ENCODE results near the gene APLNR.

APLNR gene

DNA sequence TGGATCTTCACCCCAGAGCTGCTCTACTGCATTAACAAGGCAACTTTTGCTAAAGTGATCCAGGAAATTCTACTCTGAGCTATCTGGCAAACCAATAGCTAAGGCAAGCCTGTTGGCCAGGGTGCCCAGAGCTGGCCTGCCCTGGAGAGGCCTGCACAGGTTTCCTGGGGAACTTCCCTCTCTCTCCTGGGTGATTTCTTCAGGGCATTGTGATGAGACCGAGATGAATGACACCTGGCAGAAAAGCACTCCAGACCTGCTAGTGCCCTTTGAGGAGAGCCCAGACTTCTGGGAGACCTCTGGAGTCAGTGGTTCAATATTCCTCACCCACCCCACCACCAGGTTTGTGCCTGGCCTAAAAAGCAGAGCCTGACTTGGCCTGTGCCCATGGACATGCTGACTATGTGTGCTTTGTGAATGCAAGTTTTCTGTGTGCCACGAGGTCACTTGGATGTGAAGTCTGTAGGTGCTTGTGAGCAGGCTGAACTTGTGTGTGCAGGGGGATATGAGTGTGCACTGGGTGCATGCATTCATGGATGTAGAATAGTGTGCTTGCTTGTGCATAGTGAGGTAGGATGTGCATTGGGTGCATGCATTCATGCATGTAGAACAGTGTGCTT, 4.4 kb upstream of the APLNR start:
- TF ChIP-seq, protein P1, sequence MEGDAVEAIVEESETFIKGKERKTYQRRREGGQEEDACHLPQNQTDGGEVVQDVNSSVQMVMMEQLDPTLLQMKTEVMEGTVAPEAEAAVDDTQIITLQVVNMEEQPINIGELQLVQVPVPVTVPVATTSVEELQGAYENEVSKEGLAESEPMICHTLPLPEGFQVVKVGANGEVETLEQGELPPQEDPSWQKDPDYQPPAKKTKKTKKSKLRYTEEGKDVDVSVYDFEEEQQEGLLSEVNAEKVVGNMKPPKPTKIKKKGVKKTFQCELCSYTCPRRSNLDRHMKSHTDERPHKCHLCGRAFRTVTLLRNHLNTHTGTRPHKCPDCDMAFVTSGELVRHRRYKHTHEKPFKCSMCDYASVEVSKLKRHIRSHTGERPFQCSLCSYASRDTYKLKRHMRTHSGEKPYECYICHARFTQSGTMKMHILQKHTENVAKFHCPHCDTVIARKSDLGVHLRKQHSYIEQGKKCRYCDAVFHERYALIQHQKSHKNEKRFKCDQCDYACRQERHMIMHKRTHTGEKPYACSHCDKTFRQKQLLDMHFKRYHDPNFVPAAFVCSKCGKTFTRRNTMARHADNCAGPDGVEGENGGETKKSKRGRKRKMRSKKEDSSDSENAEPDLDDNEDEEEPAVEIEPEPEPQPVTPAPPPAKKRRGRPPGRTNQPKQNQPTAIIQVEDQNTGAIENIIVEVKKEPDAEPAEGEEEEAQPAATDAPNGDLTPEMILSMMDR (conservative IDR thresholded peaks at IDR 0.05; ENCODE audit: control insufficient read depth, insufficient read depth, low read depth, low read length) = no peak
- no peak overlapping the region for H3K4me3 ChIP-seq (ENCODE audit: control insufficient read depth, low read depth, low read length)
- no peak for DNase-seq (ENCODE audit: low read depth)

DNA sequence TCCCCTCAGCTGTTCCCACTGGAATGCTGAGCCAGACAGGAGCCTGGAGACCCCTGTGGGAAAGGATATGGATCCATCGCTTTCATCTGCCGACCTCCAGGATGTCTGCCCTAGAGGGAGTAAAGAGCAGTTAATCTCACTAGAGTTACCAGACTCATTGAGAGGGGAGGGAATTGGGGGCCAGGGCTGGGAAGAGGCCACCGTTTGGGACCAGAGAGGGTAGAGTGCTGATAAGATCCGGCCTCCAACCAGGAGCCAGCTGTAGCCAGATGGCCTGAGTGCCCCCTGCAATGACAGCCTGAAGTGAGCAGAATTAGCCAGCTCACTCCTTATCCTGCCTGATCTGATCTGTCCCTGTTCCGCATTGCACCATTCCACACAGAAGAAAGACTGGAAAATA, 3.7 kb upstream of the APLNR start:
- TF ChIP-seq, protein P1 (conservative IDR thresholded peaks at IDR 0.05; ENCODE audit: control insufficient read depth, insufficient read depth, low read depth, low read length) = no peak
- no peak for DNase-seq (ENCODE audit: low read depth)
- H3K4me3 ChIP-seq (ENCODE audit: control insufficient read depth, low read depth, low read length) = no peak overlapping the region

DNA sequence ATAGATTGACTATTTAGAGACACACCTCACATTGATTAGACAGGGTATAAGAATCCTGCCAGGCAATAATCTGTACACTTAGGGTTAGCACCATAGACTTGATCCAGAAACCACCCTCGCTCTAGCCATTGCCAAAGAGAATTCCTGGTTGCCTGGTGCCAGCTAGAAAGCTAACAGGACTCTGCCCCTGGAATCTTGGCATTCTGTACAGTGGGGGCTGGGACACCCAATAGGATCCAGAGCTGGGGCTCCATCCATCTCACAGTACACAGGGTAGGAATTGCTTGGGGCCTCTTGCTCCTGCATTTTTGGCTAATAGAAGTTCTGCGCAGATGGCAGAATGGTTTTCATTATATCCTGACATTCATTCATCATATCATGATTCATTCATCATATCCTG, 3.0 kb upstream of the APLNR start:
- TF ChIP-seq, protein P1 (conservative IDR thresholded peaks at IDR 0.05; ENCODE audit: control insufficient read depth, insufficient read depth, low read depth, low read length) = no peak
- H3K4me3 ChIP-seq (ENCODE audit: control insufficient read depth, low read depth, low read length) = no peak overlapping the region
- no peak for DNase-seq (ENCODE audit: low read depth)

DNA sequence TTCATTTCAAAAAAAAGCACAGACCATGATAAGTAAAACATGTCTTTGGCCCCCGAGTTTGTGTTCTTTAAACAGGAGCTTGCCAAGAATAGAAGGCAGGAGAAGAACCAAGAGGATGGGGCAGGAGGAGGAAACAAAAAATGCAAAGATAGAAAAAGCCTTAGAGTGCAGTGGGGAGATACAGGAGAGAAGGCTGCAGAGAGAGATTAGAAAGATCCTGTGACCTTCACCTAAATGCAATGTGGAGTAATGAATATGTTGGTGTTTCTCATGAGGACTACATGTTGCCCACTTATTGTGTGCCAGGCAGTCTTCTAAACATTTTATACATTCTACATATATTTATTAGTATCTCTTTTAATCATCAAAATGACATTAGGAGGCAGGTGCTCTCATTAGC, 2.3 kb upstream of the APLNR start:
- no peak overlapping the region for H3K4me3 ChIP-seq (ENCODE audit: control insufficient read depth, low read depth, low read length)
- no peak for DNase-seq (ENCODE audit: low read depth)

DNA sequence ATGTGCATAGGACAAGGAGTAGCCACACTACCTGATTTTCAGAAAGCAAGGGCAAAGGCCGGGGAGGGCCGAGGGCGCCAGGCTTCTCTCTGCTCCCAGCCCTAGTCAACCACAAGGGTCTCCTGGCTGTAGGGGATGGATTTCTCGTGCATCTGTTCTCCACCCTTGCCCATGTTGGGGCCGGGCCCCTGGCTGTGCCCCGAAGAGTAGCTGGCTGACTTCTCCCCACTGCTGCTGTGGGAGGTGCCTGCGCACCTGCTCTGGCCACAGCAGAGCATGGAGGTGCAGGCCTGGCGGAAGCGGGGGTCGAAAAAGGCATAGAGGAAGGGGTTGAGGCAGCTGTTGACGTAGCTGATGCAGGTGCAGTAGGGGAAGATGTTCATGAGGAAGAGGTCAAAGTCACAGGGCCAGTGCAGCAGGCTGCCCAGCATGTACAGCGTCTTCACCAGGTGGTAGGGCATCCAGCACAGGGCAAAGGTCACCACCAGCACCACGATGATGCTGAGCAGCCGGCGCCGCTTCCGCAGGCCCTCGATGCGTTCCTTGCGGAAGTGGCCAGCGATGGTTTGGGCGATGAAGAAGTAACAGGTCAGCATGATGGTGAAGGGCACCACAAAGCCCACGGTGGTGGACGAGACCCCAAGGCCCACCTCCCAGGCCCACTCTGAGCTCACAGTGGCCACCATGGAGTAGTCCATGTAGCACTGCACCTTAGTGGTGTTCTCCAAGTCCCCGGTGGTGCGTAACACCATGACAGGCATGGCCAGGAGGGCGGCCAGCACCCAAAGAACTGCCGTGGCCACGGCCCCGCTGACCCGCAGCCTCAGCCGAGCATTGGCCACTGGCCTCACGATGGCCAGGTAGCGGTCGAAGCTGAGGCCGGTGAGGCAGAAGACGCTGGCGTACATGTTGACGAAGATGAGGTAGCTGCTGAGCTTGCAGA, 1.0 kb downstream of the APLNR start:
- H3K4me3 ChIP-seq (ENCODE audit: control insufficient read depth, low read depth, low read length) = no peak overlapping the region
- no peak for DNase-seq (ENCODE audit: low read depth)
- TF ChIP-seq, protein P1 (conservative IDR thresholded peaks at IDR 0.05; ENCODE audit: control insufficient read depth, insufficient read depth, low read depth, low read length) = no peak

More for the DNA sequence above, 2.3 kb upstream of the APLNR start:
- TF ChIP-seq, protein P1 (conservative IDR thresholded peaks at IDR 0.05; ENCODE audit: control insufficient read depth, insufficient read depth, low read depth, low read length) = no peak

DNA sequence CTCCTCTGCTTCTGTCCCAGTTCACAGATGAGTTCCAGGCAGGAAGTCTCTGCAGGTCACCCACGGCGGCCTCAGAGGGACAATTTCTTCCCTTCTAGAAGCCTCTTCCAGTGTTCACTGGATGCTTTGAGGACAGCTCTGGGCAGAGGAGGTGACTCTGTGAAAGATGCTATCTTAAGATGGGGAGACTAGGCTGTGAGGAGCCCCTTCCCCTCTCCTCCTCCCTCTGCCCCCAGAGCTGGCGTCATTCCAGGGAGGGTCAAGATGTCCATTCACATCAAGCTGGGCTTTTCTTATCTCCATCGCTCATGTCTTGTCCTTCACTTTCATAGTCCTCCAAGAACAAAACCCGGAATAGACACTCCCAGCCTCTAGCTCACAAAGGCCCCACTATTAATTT, 3.3 kb downstream of the APLNR start:
- TF ChIP-seq, protein P1 (conservative IDR thresholded peaks at IDR 0.05; ENCODE audit: control insufficient read depth, insufficient read depth, low read depth, low read length) = no peak
- no peak overlapping the region for H3K4me3 ChIP-seq (ENCODE audit: control insufficient read depth, low read depth, low read length)
- DNase-seq (ENCODE audit: low read depth) = no peak

Data from fibroblast of mammary gland (primary cell).